Omental fat pad (tissue), 4 donors: ENCODE measurements around the gene HMX2. TPM values are rescaled to one million over a fixed set of nuclear protein-coding genes. Genes with fewer than 3 reads are reported as not detected.

ENCODE experiments used
- ATAC-seq: fragments of 150-250 bp; one replicate; pipeline ENCODE4 v1.9.1; 2016; ENCODE audit warnings: mild to moderate bottlenecking, moderate library complexity; ENCODE audit not compliant: low FRiP score
- DNase-seq: peaks from one replicate; pipeline ENCODE4 v3.0.0-alpha.2; 2019; ENCODE audit warnings: low spot score
- CTCF ChIP-seq, 3 donors: fragments of 450-650 bp; IDR thresholded peaks; one replicate each; pipeline ENCODE4 v1.5.1; 2016 to 2017; ENCODE audit warnings: antibody characterized with exemption in 3 of 3, mild to moderate bottlenecking in 3 of 3, moderate library complexity in 2 of 3
- total RNA-seq, 4 donors: library from RNA; depleted of rRNA; stranded (reverse); fragments of >200 nt; gene quantifications; one replicate each; pipeline ENCODE4 v1.1.0, GENCODE V29; 2016

Gene HMX2
- total RNA-seq, 4 donors from 2014 or later: not detected

DNA sequence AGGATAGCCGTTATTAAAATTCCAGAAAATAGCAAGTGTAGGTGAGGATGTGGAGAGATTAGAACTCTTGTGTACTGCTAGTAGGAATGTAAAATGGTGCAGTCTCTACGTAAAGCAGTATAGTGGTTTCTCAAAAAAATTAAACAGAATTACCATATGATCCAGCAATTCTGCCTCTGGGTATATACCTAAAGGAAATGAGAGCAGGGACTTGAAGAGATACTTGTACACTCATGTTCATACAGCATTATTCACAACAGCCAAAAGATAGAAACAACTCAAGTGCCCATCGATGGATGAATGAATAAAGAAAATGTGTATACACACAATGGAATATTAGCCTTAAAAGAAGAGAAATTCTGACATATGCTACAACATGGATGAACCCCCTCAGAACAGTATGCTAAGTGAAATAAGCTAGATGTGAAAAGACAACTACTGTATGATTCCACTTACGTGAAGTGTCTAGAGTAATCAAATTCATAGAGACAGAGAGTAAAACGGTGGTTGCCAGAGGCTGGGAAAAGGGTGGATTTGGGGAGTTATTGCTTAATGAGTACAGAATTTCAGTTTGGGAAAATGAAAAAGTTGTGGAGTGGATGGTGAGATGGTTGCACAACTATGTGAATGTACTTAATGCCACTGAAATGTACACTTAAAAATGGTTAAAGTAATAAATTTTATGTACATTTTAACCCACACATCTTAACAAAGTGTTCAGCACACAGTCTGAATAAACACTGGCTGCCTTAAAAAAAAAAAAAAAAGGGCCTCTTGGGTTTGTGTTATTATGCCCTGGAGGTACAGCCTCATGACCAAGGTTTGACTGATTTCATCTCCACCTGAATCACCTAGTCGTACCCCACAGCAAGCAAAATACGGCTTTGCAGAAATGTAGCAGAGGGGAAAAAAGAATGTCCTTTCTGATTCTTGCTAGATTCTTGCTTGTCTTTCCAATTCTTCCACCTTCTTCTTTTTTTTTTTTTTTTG lies 32.5 kb downstream of the HMX2 start:
- ATAC-seq: no peak
- TF ChIP-seq CTCF (IDR thresholded peaks at IDR 0.05): no peak
- DNase-seq: no peak

DNA sequence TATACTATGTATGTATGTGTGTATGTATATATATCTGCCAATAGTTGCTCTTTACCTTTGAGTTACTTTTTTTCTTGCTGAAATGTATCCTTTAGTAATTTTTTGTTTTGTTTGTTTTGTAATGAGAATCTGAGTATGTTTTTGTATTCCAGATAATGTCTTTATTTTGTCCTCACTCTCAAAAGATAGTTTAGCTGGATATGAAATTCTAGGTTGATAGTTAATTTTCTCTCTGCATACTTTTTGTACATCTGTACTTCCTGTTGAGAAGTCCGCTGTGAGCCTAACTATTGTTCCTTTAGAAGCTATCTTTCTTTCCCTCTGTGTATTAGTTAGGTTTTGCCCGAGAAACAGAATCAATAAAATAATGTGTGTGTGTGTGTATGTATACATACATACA lies 35.8 kb downstream of the HMX2 start:
- ATAC-seq: no peak
- no peak for DNase-seq
- no peak for TF ChIP-seq CTCF (IDR thresholded peaks at IDR 0.05)

DNA sequence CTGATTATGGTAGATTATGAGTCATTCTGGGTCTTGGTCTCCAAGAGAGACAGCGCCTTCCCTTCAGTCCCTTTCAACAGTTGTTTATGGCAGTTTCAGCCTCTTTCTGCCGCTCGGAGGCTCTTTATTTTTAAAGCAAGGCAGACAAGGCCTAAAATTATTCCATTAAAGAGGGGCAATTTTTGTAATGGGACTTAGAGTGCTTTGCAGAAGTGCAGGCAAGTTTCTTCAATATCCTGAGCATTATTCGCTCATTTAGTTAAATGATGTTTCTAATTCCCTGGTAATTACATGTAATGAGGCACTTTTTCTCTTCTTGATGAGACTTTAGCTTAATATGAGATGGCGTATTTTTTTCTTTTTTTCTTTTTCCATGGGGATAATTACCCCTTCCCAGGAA lies 39.8 kb downstream of the HMX2 start:
- TF ChIP-seq CTCF (IDR thresholded peaks at IDR 0.05): no peak
- ATAC-seq (no peak), DNase-seq (no peak)

DNA sequence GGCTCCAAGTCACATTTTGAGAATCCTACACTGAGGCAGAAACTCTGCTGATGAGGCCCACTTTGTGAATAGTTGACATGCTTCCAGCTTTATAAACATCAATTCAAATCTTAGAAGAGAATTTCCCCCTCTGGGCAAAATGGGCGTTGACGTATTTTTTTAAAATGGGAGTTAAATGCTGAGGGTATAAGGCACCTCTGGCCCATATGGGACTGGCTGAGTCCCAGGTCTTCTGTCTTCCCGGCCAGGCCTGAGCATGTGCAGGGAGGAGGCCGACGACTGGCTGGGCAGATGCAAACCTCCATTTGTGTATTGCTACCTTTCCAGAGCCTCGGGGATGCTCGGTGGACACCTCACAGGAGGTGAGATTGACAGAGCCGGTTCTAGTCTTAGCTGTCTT lies 44.0 kb downstream of the HMX2 start:
- TF ChIP-seq CTCF (IDR thresholded peaks at IDR 0.05): no peak
- ATAC-seq (no peak), DNase-seq (no peak)

GRCh38 chr10:123194056-123194455 lies 46.1 kb downstream of the HMX2 start:
- TF ChIP-seq CTCF (IDR thresholded peaks at IDR 0.05): no peak
- no peak for DNase-seq
- no peak for ATAC-seq

Other genes with a start within 250 kb of the HMX2 start
- gene FAM24A, start 237.5 kb upstream of the HMX2 start, total RNA-seq: not detected
- 10 to 100 TPM in 1 of 4 donors, 1 to 10 TPM in 3; 3.8 to 16.7 (median 5.2) TPM for gene C10orf88, start 193.9 kb upstream of the HMX2 start, total RNA-seq
- 1 to 10 TPM; 1.1 to 2.8 (median 1.6) TPM for gene PSTK, start 167.7 kb upstream of the HMX2 start, total RNA-seq
- 10 to 100 TPM in 2 of 4 donors, 1 to 10 TPM in 2; 5.3 to 15.4 (median 10.2) TPM for gene IKZF5, start 139.3 kb upstream of the HMX2 start, total RNA-seq
- 10 to 100 TPM in 3 of 4 donors, 1 to 10 TPM in 1; 8.6 to 17.2 (median 12.8) TPM for gene ACADSB, start 139.1 kb upstream of the HMX2 start, total RNA-seq
- gene HMX3, start 12.2 kb upstream of the HMX2 start, total RNA-seq: 1 to 10 TPM in 1 of 4 donors, not detected in 3; 1.3 TPM
- 10 to 100 TPM; 66.6 to 94.9 (median 84.3) TPM for gene BUB3, start 6.3 kb downstream of the HMX2 start, total RNA-seq